ENCODE data around the gene CASKIN2.

GRCh38 chr17:75490173-75490743 is 25.1 kb downstream of the CASKIN2 start:
- no peak for TF ChIP-seq E2F4 (IDR thresholded peaks at IDR 0.05; ENCODE audit: low read depth, low read length)
- TF ChIP-seq CHD2 (IDR thresholded peaks at IDR 0.05; ENCODE audit: borderline replicate concordance, low read depth, low read length) = no peak
- no peak for TF ChIP-seq CTCF (IDR thresholded peaks at IDR 0.05 in 2 of 3, conservative IDR thresholded peaks at IDR 0.05 in 1 of 3; ENCODE audit: control insufficient read depth in 2 of 3, extremely low read depth in 1 of 3, insufficient read depth in 1 of 3, low read depth in 3 of 3, low read length in 3 of 3)
- TF ChIP-seq RAD21 (IDR thresholded peaks at IDR 0.05; ENCODE audit: insufficient read depth, low read depth, low read length) = no peak
- TF ChIP-seq CUX1 (IDR thresholded peaks at IDR 0.05; ENCODE audit: insufficient replicate concordance, low read depth, low read length) = no peak
- TF ChIP-seq POLR2AphosphoS5 (IDR thresholded peaks at IDR 0.05; ENCODE audit: low read length) = no peak
- TF ChIP-seq EP300 (IDR thresholded peaks at IDR 0.05; ENCODE audit: borderline replicate concordance in 1 of 2, control insufficient read depth in 1 of 2, low read depth in 2 of 2, low read length in 2 of 2) = no peak
- no peak for TF ChIP-seq FOXM1 (IDR thresholded peaks at IDR 0.05; ENCODE audit: low read depth, low read length)
- no peak for TF ChIP-seq EZH2 (IDR thresholded peaks at IDR 0.05; ENCODE audit: borderline replicate concordance, control insufficient read depth, low read depth, low read length)
- TF ChIP-seq PKNOX1 (IDR thresholded peaks at IDR 0.05) = no peak
- TF ChIP-seq IKZF1 (conservative IDR thresholded peaks at IDR 0.05) = no peak
- no peak for TF ChIP-seq RCOR1 (conservative IDR thresholded peaks at IDR 0.05; ENCODE audit: low read depth, low read length)

Measured in GM12878 (cell line).